Measurements from ENCODE around the gene OR52M1. TPM values are rescaled to one million over a fixed set of nuclear protein-coding genes. Genes with fewer than 3 reads are reported as not detected.

Gene OR52M1
- total RNA-seq (2021; ENCODE audit: unreplicated experiment) (not detected), Bru-seq, nascent RNA (not detected), BruChase-seq, experiment 1, labeled RNA remaining after a 6-hour chase (not detected), BruChase-seq, experiment 2, labeled RNA remaining after a 2-hour chase (not detected)
- not detected in 2 replicates for polyA plus RNA-seq (2012)
- long read RNA-seq, result 0 reads

GRCh38 chr11:4544891-4545290 is at the start of gene OR52M1:
OR52M1 (plus strand) TSS chr11:4545191; CDS start chr11:4545191, 0 bp downstream.
- ChIA-PET POLR2A (no interaction called here), RAD21 (ENCODE audit: low non-redundant PET in 1 of 2, low total read pairs in 2 of 2, uncharacterized antibody in 2 of 2, unreplicated experiment in 2 of 2) (no interaction called here), CTCF (no interaction called here)
- no peak for DNase-seq (ENCODE audit: low read depth, low spot score)
- Histone ChIP-seq H3K27ac (ENCODE audit: low read depth, low read length) (no peak within 1 kb of the TSS), H2AFZ (ENCODE audit: low read depth, low read length, poor library complexity, severe bottlenecking) (no peak within 1 kb of the TSS), H3K9ac (ENCODE audit: low read length) (no peak within 1 kb of the TSS), H3K4me2 (ENCODE audit: low read length) (no peak within 1 kb of the TSS), H4K20me1 (ENCODE audit: insufficient read depth) (no peaks in the 10 kb centered on the region), H3K79me2 (ENCODE audit: insufficient read depth, low read length) (no peaks in the 10 kb centered on the region), H3K27me3 (ENCODE audit: insufficient read depth, low read length) (peaks cover 14% of the 10 kb centered on the region; the same call in 1 of the 2 replicates), H3K4me1 (ENCODE audit: control insufficient read depth in 1 of 2, insufficient read depth in 2 of 2, low read length in 2 of 2) (peaks cover 0 to 6% of the 10 kb centered on the region in 2 experiments; a peak in 1 of 4 replicates), H3K9me2 (ENCODE audit: insufficient read depth) (no peaks in the 10 kb centered on the region), H3K36me3 (ENCODE audit: control insufficient read depth in 1 of 2, insufficient read depth in 2 of 2, low read length in 2 of 2) (no peaks in the 10 kb centered on the region), H3K9me3 (ENCODE audit: control insufficient read depth in 1 of 2, insufficient read depth in 1 of 2, low read depth in 1 of 2, low read length in 2 of 2) (no peaks in the 10 kb centered on the region), H3K4me3 (replicated peaks in 1 of 2; ENCODE audit: low read depth in 1 of 2, low read length in 2 of 2) (no peak within 1 kb of the TSS)
- intact Hi-C loops (cut with micrococcal nuclease), result no loop called here
- no peak for ATAC-seq
- no TSS peak for BruUV-seq (replicated peaks)
- no peak for TF ChIP-seq MAX (IDR thresholded peaks at IDR 0.05)
- TF ChIP-seq RAD21 (IDR thresholded peaks at IDR 0.05; ENCODE audit: low read depth), result no peak
- TF ChIP-seq EZH2phosphoT487 (IDR thresholded peaks at IDR 0.05; ENCODE audit: borderline replicate concordance), result no peak
- TF ChIP-seq ZNF274 (IDR thresholded peaks at IDR 0.05; ENCODE audit: low read depth, low read length), result no peak
- TF ChIP-seq ELF1 (IDR thresholded peaks at IDR 0.05; ENCODE audit: borderline replicate concordance, low read depth), result no peak
- no peak for TF ChIP-seq CBX3 (IDR thresholded peaks at IDR 0.05; ENCODE audit: low read depth)
- TF ChIP-seq JUND (IDR thresholded peaks at IDR 0.05), result no peak
- TF ChIP-seq EGR1 (IDR thresholded peaks at IDR 0.05; ENCODE audit: low read depth), result no peak
- TF ChIP-seq CTCF (IDR thresholded peaks at IDR 0.05 in 2 of 3, conservative IDR thresholded peaks at IDR 0.05 in 1 of 3; ENCODE audit: borderline replicate concordance in 1 of 3, insufficient read depth in 1 of 3, low read depth in 2 of 3, low read length in 2 of 3), result no peak
- TF ChIP-seq ZFX (IDR thresholded peaks at IDR 0.05), result no peak
- TF ChIP-seq FOSL1 (IDR thresholded peaks at IDR 0.05; ENCODE audit: low read depth), result no peak
- no peak for TF ChIP-seq REST (IDR thresholded peaks at IDR 0.05; ENCODE audit: low read depth)
- no peak for TF ChIP-seq POLR2AphosphoS5 (IDR thresholded peaks at IDR 0.05; ENCODE audit: low read depth, low read length)
- no peak for TF ChIP-seq EZH2 (IDR thresholded peaks at IDR 0.05)
- TF ChIP-seq CEBPB (IDR thresholded peaks at IDR 0.05; ENCODE audit: low read depth), result no peak
